Measurements from ENCODE around the gene TMEM62.
A peak's percentile ranks its signal among the peaks of the same experiment; 100 is the strongest.

GRCh38 chr15:43204016-43204901 lies 70.9 kb downstream of the TMEM62 start:
- TF ChIP-seq, protein P1, sequence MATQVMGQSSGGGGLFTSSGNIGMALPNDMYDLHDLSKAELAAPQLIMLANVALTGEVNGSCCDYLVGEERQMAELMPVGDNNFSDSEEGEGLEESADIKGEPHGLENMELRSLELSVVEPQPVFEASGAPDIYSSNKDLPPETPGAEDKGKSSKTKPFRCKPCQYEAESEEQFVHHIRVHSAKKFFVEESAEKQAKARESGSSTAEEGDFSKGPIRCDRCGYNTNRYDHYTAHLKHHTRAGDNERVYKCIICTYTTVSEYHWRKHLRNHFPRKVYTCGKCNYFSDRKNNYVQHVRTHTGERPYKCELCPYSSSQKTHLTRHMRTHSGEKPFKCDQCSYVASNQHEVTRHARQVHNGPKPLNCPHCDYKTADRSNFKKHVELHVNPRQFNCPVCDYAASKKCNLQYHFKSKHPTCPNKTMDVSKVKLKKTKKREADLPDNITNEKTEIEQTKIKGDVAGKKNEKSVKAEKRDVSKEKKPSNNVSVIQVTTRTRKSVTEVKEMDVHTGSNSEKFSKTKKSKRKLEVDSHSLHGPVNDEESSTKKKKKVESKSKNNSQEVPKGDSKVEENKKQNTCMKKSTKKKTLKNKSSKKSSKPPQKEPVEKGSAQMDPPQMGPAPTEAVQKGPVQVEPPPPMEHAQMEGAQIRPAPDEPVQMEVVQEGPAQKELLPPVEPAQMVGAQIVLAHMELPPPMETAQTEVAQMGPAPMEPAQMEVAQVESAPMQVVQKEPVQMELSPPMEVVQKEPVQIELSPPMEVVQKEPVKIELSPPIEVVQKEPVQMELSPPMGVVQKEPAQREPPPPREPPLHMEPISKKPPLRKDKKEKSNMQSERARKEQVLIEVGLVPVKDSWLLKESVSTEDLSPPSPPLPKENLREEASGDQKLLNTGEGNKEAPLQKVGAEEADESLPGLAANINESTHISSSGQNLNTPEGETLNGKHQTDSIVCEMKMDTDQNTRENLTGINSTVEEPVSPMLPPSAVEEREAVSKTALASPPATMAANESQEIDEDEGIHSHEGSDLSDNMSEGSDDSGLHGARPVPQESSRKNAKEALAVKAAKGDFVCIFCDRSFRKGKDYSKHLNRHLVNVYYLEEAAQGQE (IDR thresholded peaks at IDR 0.05; ENCODE audit: insufficient replicate concordance, low read depth) = no peak
- TF ChIP-seq CTCF (IDR thresholded peaks at IDR 0.05; ENCODE audit: insufficient read depth, low read length) = peak; percentile 69
- TF ChIP-seq POLR2AphosphoS5 (IDR thresholded peaks at IDR 0.05; ENCODE audit: low read depth) = no peak
- no peak for TF ChIP-seq SPI1 (IDR thresholded peaks at IDR 0.05; ENCODE audit: borderline replicate concordance, low read depth)
- TF ChIP-seq GABPA (IDR thresholded peaks at IDR 0.05; ENCODE audit: low read depth) = no peak
